Uterus (tissue), 2 donors: ENCODE measurements around the gene MTHFD1.

Experiments
- POLR2A ChIP-seq, 2 donors: fragments of 450-650 bp; IDR thresholded peaks; one replicate each; pipeline ENCODE4 v1.6.1; 2016; ENCODE audit warnings: antibody characterized with exemption in 2 of 2, mild to moderate bottlenecking in 1 of 2, moderate library complexity in 1 of 2
- TF ChIP-seq, protein P1 (sequence below), 4 experiments: fragments of 200-600 bp in 2 of 4; fragments of 450-650 bp in 2 of 4; sonication (generic) in 2 of 4; IDR thresholded peaks; one replicate each; pipeline ENCODE4 v1.5.1; 2016 to 2019; ENCODE audit warnings: antibody characterized with exemption in 4 of 4, mild to moderate bottlenecking in 2 of 4, moderate library complexity in 1 of 4

DNA sequence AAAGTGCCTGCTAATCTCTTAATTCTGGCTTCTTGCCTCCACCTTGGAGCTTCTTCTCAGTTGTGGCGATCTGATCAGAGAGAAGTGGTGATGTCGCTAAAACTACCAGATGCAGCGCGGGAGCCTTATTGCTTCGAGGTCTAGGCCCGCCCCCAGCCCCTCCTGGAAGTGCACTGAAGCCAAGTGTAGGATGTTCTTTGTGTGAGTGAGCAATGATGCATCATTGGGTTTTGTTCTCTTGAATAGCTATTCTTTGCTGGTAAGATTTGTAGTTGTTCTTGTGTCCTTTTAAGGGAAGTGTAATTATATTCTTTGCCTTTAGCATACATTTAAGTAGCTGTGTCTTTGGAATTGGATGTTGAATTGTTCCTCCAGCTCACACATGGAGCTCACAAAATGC lies 35.8 kb downstream of the MTHFD1 start:
- TF ChIP-seq, protein P1, sequence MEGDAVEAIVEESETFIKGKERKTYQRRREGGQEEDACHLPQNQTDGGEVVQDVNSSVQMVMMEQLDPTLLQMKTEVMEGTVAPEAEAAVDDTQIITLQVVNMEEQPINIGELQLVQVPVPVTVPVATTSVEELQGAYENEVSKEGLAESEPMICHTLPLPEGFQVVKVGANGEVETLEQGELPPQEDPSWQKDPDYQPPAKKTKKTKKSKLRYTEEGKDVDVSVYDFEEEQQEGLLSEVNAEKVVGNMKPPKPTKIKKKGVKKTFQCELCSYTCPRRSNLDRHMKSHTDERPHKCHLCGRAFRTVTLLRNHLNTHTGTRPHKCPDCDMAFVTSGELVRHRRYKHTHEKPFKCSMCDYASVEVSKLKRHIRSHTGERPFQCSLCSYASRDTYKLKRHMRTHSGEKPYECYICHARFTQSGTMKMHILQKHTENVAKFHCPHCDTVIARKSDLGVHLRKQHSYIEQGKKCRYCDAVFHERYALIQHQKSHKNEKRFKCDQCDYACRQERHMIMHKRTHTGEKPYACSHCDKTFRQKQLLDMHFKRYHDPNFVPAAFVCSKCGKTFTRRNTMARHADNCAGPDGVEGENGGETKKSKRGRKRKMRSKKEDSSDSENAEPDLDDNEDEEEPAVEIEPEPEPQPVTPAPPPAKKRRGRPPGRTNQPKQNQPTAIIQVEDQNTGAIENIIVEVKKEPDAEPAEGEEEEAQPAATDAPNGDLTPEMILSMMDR (IDR thresholded peaks at IDR 0.05), result no peak
- TF ChIP-seq POLR2A (IDR thresholded peaks at IDR 0.05), result no peak
